ENCODE data around the gene NXPH2.
A peak's percentile ranks its signal among the peaks of the same experiment; 100 is the strongest.

NXPH2 gene

DNA sequence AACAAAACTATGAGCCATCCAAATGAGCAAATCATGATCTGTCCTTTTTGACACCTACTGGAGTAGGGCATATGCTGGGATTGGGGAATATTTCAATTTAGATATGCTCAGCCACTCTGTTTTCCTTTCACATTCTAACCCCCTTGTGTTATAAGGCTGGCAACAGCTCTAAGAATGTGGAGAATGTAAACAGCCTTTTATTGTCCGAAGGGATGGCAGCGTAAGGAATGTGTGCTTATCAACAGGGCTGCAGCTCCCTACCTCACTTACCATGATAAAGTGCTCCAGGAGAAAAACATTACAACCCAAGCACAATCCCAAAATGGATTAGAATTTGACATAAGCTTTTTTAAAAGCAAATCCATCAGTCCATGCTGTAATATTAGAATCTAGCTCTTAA lies 2.2 kb downstream of the NXPH2 start:
- TF ChIP-seq SIN3A (IDR thresholded peaks at IDR 0.05; ENCODE audit: borderline replicate concordance, insufficient read depth, low read length) (no peak), TAF1 (IDR thresholded peaks at IDR 0.05; ENCODE audit: borderline replicate concordance, insufficient read depth, low read length) (no peak), POLR2AphosphoS5 (IDR thresholded peaks at IDR 0.05; ENCODE audit: low read depth, low read length) (no peak), FOXP2 (optimal IDR thresholded peaks at IDR 0.05; ENCODE audit: borderline replicate concordance, extremely low read depth, extremely low read length, insufficient read depth) (no peak)
- TF ChIP-seq, protein P1, sequence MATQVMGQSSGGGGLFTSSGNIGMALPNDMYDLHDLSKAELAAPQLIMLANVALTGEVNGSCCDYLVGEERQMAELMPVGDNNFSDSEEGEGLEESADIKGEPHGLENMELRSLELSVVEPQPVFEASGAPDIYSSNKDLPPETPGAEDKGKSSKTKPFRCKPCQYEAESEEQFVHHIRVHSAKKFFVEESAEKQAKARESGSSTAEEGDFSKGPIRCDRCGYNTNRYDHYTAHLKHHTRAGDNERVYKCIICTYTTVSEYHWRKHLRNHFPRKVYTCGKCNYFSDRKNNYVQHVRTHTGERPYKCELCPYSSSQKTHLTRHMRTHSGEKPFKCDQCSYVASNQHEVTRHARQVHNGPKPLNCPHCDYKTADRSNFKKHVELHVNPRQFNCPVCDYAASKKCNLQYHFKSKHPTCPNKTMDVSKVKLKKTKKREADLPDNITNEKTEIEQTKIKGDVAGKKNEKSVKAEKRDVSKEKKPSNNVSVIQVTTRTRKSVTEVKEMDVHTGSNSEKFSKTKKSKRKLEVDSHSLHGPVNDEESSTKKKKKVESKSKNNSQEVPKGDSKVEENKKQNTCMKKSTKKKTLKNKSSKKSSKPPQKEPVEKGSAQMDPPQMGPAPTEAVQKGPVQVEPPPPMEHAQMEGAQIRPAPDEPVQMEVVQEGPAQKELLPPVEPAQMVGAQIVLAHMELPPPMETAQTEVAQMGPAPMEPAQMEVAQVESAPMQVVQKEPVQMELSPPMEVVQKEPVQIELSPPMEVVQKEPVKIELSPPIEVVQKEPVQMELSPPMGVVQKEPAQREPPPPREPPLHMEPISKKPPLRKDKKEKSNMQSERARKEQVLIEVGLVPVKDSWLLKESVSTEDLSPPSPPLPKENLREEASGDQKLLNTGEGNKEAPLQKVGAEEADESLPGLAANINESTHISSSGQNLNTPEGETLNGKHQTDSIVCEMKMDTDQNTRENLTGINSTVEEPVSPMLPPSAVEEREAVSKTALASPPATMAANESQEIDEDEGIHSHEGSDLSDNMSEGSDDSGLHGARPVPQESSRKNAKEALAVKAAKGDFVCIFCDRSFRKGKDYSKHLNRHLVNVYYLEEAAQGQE (IDR thresholded peaks at IDR 0.05; ENCODE audit: insufficient read depth in 1 of 2, low read depth in 2 of 2, low read length in 2 of 2): no peak

- TF ChIP-seq SIN3A (IDR thresholded peaks at IDR 0.05; ENCODE audit: borderline replicate concordance, insufficient read depth, low read length) (no peak), POLR2AphosphoS5 (IDR thresholded peaks at IDR 0.05; ENCODE audit: low read depth, low read length) (no peak), FOXP2 (optimal IDR thresholded peaks at IDR 0.05; ENCODE audit: borderline replicate concordance, extremely low read depth, extremely low read length, insufficient read depth) (no peak), TAF1 (IDR thresholded peaks at IDR 0.05; ENCODE audit: borderline replicate concordance, insufficient read depth, low read length) (no peak)
Measured at GRCh38 chr2:138775736-138776135, 4.5 kb downstream of the NXPH2 start.

DNA sequence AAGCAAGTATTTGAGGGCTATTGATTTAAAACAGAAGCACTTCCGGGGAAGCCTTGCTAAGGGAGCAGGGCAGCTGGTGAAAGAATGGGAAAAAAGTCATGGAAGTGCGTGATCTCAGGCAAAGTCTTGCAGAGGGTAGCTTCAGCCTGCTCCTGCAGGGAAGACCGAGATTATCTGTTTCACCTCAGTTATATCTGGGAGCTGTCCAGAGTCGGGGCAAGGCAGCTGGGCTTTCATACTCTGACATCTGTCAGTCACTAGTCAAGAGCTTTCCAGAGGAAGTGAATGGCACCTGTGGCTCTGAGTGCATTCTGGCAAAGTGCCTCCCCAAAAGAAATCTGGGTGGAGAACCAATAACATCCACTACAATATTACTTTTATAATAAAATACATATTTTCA lies 8.7 kb downstream of the NXPH2 start:
- TF ChIP-seq FOXP2 (optimal IDR thresholded peaks at IDR 0.05; ENCODE audit: borderline replicate concordance, extremely low read depth, extremely low read length, insufficient read depth) (no peak), TAF1 (IDR thresholded peaks at IDR 0.05; ENCODE audit: borderline replicate concordance, insufficient read depth, low read length) (no peak), POLR2AphosphoS5 (IDR thresholded peaks at IDR 0.05; ENCODE audit: low read depth, low read length) (no peak), SIN3A (IDR thresholded peaks at IDR 0.05; ENCODE audit: borderline replicate concordance, insufficient read depth, low read length) (no peak)
- TF ChIP-seq, protein P1 (IDR thresholded peaks at IDR 0.05; ENCODE audit: insufficient read depth in 1 of 2, low read depth in 2 of 2, low read length in 2 of 2): peak in 1 of 2 experiments; percentile 59; a peak in 1 of 4 replicates

DNA sequence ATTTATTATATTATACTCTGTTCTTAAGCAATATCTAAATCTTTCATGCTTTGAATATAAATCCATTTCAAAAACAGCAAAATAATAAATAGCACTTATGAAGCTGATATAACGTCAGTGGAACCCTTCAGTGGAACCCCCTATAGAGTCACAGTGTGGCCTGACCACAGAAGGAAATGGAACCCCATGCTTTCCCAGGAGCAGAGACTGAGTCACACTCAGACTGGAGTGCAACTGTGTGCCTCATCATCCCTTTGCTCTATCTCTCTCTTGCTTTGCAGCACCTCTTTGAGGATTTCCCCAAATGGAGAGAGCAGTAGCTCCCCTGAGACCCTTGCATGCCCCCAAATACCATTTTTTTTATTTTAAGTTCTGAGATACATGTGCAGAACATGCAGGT lies 13.1 kb downstream of the NXPH2 start:
- TF ChIP-seq FOXP2 (optimal IDR thresholded peaks at IDR 0.05; ENCODE audit: borderline replicate concordance, extremely low read depth, extremely low read length, insufficient read depth): no peak
- TF ChIP-seq SIN3A (IDR thresholded peaks at IDR 0.05; ENCODE audit: borderline replicate concordance, insufficient read depth, low read length): no peak
- TF ChIP-seq, protein P1 (IDR thresholded peaks at IDR 0.05; ENCODE audit: insufficient read depth in 1 of 2, low read depth in 2 of 2, low read length in 2 of 2): no peak
- TF ChIP-seq POLR2AphosphoS5 (IDR thresholded peaks at IDR 0.05; ENCODE audit: low read depth, low read length): no peak
- TF ChIP-seq TAF1 (IDR thresholded peaks at IDR 0.05; ENCODE audit: borderline replicate concordance, insufficient read depth, low read length): no peak

DNA sequence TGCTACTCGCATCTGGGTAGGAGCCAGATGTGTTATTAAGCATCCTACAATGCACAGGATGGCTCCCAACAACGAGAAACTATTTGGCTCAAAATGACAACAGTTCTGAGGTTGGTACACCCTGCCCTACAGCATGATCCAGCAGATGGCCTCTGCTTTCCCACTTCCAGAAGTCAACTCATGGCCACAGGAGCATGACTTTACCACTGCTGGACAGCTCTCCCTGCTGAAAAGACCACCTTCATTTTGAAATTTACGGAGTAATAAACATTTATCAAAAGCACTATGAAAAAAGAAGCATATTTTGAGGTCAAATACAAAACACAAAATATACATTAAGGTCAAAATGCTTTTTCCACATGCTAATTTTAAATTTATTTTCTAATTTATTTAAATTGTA lies 13.7 kb downstream of the NXPH2 start:
- TF ChIP-seq SIN3A (IDR thresholded peaks at IDR 0.05; ENCODE audit: borderline replicate concordance, insufficient read depth, low read length) (no peak), TAF1 (IDR thresholded peaks at IDR 0.05; ENCODE audit: borderline replicate concordance, insufficient read depth, low read length) (no peak), FOXP2 (optimal IDR thresholded peaks at IDR 0.05; ENCODE audit: borderline replicate concordance, extremely low read depth, extremely low read length, insufficient read depth) (no peak)
- TF ChIP-seq, protein P1 (IDR thresholded peaks at IDR 0.05; ENCODE audit: insufficient read depth in 1 of 2, low read depth in 2 of 2, low read length in 2 of 2): peak in 1 of 2 experiments; percentile 75; a peak in 2 of 4 replicates

All from PFSK-1 (cell line).